Activated T-helper 17 cell treated with anti-CD3 and anti-CD28 coated beads, Interleukin-2, amount 50 U/mL, for 72 hours (primary cell): ENCODE data around the gene ZNF608. TPM values are rescaled to one million over a fixed set of nuclear protein-coding genes. Genes with fewer than 3 reads are reported as not detected.

Source experiments
- ATAC-seq: fragments of 150-1000 bp; cut with Tn5 transposase; replicated peaks from 2 replicates; pipeline ENCODE4 v1.10.0; 2021; ENCODE audit warnings: mild to moderate bottlenecking, moderate library complexity
- H3K27ac Mint-ChIP-seq: one replicate; pipeline ENCODE4 v1.8.0; 2022; ENCODE audit warnings: mixed read lengths
- H3K27me3 Mint-ChIP-seq: one replicate; pipeline ENCODE4 v1.8.0; 2022; ENCODE audit warnings: mixed read lengths
- H3K36me3 Mint-ChIP-seq: one replicate; pipeline ENCODE4 v1.8.0; 2022; ENCODE audit warnings: low read depth, mild to moderate bottlenecking, mixed read lengths
- H3K4me1 Mint-ChIP-seq: one replicate; pipeline ENCODE4 v1.8.0; 2022; ENCODE audit warnings: mixed read lengths
- H3K4me3 Mint-ChIP-seq: one replicate; pipeline ENCODE4 v1.8.0; 2022; ENCODE audit warnings: mild to moderate bottlenecking, mixed read lengths
- H3K9me3 Mint-ChIP-seq: one replicate; pipeline ENCODE4 v1.8.0; 2022; ENCODE audit warnings: mixed read lengths
- total RNA-seq, 2 donors: library from RNA; stranded (reverse); gene quantifications; one replicate each; pipeline ENCODE4 v1.2.3, GENCODE V29; 2022

The ZNF608 gene
- total RNA-seq, 2 donors from 2014 or later: not detected

DNA sequence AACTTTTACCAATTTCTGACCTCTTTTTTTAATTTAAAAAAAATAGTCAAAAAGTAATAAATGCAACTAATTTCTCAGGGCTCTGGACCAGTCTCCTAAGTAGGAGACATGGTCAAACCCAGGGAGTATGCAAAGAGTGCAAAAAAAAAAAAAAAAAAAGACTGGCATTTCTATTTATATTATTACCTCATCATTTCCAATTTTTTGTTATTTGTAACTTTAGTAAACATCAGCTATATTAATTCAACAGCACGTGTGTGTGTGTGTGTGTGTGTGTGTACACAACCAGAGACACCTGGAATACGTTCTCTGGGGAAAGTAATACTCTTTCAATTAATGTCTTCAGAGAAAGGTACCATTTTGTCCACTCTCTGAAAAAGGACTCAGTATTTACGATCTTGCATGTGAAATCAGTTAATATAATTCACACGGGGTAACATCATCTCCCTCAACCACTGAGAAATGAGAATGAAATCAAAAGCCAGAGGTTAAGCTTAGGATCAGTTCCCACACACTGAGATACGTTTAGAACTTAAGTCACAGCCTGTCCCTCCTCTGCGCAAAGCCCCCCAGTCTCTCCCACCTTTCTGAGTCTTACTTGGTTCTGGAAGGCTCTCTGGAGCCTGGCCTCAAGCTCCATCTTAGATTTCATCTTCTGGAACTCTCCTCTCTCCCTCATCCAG is 21.9 kb downstream of the ZNF608 start:
- H3K4me3 Mint-ChIP-seq: no peak overlapping the region
- no peaks in the 10 kb centered on the region for H3K36me3 Mint-ChIP-seq
- H3K4me1 Mint-ChIP-seq: no peaks in the 10 kb centered on the region
- H3K27me3 Mint-ChIP-seq: peaks cover 4% of the 10 kb centered on the region
- ATAC-seq: no peak
- no peak overlapping the region for H3K27ac Mint-ChIP-seq
- peaks cover 5% of the 10 kb centered on the region for H3K9me3 Mint-ChIP-seq

DNA sequence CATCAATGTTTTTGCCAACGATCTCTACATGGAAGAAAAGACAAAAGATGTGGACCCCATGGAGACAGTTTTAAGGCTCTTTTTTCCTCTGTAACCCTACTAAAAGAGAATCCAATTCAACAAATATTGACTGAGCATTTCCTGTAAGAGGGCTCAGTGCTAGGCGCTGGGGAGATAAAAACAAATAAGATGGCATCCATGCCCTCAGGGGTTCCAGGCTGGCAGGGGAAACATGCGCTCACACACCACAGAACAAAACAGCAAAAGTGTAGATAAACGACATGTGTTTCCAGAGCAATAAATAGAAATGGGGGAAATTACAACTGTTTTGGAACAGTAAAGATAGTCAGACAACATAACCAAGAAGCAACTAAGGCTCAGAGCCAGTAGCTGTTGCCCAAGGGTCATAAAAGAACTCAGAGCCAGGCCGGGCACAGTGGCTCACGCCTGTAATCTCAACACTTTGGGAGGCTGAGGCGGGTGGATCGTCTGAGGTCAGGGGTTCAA is 25.2 kb downstream of the ZNF608 start:
- no peak overlapping the region for H3K4me3 Mint-ChIP-seq
- no peaks in the 10 kb centered on the region for H3K36me3 Mint-ChIP-seq
- no peak overlapping the region for H3K27ac Mint-ChIP-seq
- ATAC-seq: no peak
- peaks cover 5% of the 10 kb centered on the region for H3K9me3 Mint-ChIP-seq
- H3K4me1 Mint-ChIP-seq: no peaks in the 10 kb centered on the region
- peaks cover 4% of the 10 kb centered on the region for H3K27me3 Mint-ChIP-seq

DNA sequence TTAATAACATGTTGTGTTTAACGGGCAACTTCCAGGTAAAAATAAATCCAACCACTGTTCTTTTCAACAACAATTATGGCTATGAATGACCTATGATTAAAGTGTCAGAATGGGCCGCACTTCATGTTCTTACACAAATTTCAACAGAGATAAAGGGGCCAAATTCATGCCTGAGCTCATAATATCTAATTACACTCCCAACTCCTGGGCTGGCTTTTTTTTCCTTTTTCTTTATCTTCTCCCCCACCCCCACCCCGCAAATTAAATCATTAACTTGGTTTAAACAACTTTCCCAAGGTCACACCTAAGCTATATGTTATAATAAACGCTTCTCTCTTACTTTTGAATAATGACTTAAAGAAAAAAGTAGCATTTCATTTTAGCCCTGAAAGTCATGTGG is 25.8 kb downstream of the ZNF608 start:
- ATAC-seq: no peak
- H3K36me3 Mint-ChIP-seq: no peaks in the 10 kb centered on the region
- peaks cover 4% of the 10 kb centered on the region for H3K27me3 Mint-ChIP-seq
- H3K4me3 Mint-ChIP-seq: no peak overlapping the region
- H3K4me1 Mint-ChIP-seq: no peaks in the 10 kb centered on the region
- peaks cover 5% of the 10 kb centered on the region for H3K9me3 Mint-ChIP-seq
- no peak overlapping the region for H3K27ac Mint-ChIP-seq

GRCh38 chr5:124719113-124719967 is 27.1 kb downstream of the ZNF608 start:
- Mint-ChIP-seq H3K36me3 (no peaks in the 10 kb centered on the region), H3K4me3 (no peak overlapping the region), H3K27me3 (no peaks in the 10 kb centered on the region), H3K4me1 (no peaks in the 10 kb centered on the region), H3K27ac (no peak overlapping the region), H3K9me3 (peaks cover 5% of the 10 kb centered on the region)
- ATAC-seq: no peak

GRCh38 chr5:124718380-124718789 is 28.1 kb downstream of the ZNF608 start:
- no peak for ATAC-seq

DNA sequence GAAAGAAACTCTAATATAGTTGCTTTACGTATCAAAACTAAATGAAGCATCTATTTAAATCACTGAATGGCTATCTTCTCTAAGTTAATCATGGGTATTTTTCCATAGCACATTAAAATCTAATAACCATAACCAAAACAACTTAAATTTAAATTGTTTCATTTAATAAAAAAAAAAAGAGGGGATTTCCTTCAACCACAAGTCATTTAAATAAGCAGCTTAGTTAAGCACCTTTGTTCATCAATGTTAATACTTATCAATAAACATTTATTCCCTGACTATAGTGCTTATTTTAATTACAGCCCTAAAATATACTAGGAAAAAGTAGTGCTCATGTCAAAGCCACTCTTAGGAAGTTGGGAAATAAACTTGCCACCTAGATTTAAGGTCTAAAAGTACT is 30.3 kb downstream of the ZNF608 start:
- no peak for ATAC-seq
- Mint-ChIP-seq H3K27ac (no peak overlapping the region), H3K9me3 (peaks cover 11% of the 10 kb centered on the region), H3K36me3 (no peaks in the 10 kb centered on the region), H3K4me3 (no peak overlapping the region), H3K27me3 (peaks cover 7% of the 10 kb centered on the region), H3K4me1 (no peaks in the 10 kb centered on the region)

More at GRCh38 chr5:124718380-124718789, 28.1 kb downstream of the ZNF608 start:
- no peaks in the 10 kb centered on the region for H3K4me1 Mint-ChIP-seq
- H3K4me3 Mint-ChIP-seq: no peak overlapping the region
- H3K36me3 Mint-ChIP-seq: no peaks in the 10 kb centered on the region
- H3K27me3 Mint-ChIP-seq: no peaks in the 10 kb centered on the region
- no peak overlapping the region for H3K27ac Mint-ChIP-seq
- H3K9me3 Mint-ChIP-seq: peaks cover 5% of the 10 kb centered on the region

DNA sequence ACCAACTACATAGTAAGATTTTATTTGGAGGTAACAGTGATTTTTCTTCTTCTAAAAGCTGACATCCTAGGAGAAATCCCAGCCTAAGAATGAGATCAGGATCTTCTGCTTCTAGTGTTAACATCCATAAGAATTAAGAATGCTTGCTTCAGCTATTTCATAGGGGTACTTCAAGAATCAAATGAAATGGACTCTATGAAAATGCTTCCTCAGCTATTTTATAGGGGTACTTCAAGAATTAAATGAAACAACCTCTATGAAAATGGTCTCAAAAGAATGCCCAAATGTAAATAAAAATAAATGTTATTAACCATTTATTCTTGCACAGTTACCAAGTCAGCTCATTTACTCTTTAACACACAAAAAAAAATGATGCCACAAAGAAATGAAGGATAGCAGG is 31.5 kb downstream of the ZNF608 start:
- ATAC-seq: no peak
- no peaks in the 10 kb centered on the region for H3K4me1 Mint-ChIP-seq
- no peak overlapping the region for H3K4me3 Mint-ChIP-seq
- no peak overlapping the region for H3K27ac Mint-ChIP-seq
- peaks cover 9% of the 10 kb centered on the region for H3K27me3 Mint-ChIP-seq
- H3K36me3 Mint-ChIP-seq: no peaks in the 10 kb centered on the region
- H3K9me3 Mint-ChIP-seq: peaks cover 8% of the 10 kb centered on the region

DNA sequence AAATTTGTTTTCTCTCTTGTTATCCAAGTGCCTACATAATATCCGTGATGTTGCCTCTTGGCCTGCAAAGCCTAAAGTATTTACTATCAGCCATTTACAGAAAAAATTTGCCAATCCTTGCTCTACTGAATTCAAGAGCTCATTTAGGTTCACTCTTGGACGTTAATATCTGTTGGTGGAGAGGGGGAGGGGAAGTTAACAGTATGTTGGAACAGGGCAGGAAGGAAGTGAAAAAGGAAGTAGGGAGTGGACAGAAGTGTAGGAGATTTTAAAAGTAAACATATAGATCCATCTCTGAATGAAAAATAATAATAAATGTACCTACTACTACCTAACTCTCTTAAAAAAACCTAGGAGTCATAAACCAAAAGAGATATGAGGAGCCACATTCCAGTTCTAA is 32.8 kb downstream of the ZNF608 start:
- Mint-ChIP-seq H3K27ac (no peak overlapping the region), H3K9me3 (peaks cover 8% of the 10 kb centered on the region), H3K4me3 (no peak overlapping the region), H3K4me1 (no peaks in the 10 kb centered on the region), H3K36me3 (no peaks in the 10 kb centered on the region), H3K27me3 (peaks cover 9% of the 10 kb centered on the region)
- ATAC-seq: no peak

- Mint-ChIP-seq H3K4me3 (no peak overlapping the region), H3K36me3 (no peaks in the 10 kb centered on the region), H3K27ac (no peak overlapping the region), H3K9me3 (peaks cover 8% of the 10 kb centered on the region), H3K27me3 (peaks cover 9% of the 10 kb centered on the region), H3K4me1 (no peaks in the 10 kb centered on the region)
- no peak for ATAC-seq
Observed at GRCh38 chr5:124712731-124713305, 33.6 kb downstream of the ZNF608 start.

DNA sequence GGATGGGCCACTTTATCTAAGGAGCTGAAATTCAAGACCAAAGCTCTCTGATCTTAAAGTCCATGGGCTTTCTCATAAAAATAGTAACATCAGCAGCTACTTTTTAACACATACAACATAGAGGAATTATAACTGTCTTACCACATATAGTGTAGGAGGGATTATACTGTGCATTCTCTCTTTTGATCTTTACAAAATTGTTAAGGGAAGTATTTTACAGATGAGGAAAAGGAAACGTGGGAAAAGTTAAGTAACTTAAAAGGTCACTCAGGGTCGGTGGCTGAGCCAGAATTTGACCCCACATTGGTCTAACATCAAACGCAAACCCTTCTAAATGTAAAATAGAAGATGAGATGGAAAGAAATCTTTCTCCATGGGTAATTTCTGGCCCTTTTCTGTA is 38.4 kb downstream of the ZNF608 start:
- no peaks in the 10 kb centered on the region for H3K36me3 Mint-ChIP-seq
- no peak overlapping the region for H3K4me3 Mint-ChIP-seq
- H3K27me3 Mint-ChIP-seq: peaks cover 9% of the 10 kb centered on the region
- H3K9me3 Mint-ChIP-seq: peaks cover 8% of the 10 kb centered on the region
- H3K4me1 Mint-ChIP-seq: no peaks in the 10 kb centered on the region
- ATAC-seq: no peak
- H3K27ac Mint-ChIP-seq: no peak overlapping the region

DNA sequence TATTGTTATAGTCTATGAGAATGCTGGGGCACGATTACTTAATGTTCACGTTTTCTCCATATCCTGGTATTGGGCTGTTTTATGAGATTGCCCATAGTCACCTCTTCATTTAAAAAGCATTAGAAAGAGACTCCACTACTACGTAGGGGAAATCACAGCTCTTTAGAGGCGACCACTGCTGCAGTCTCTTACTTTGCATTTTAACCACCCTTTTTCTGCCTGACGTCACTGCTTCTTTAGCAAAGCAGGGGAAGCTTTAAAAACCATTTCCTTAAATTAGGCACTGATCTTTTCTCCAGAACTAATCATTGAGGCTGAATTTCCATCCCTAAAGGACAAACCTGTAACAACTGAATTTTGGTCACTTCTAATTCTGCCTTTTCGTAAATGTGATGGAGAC is 38.9 kb downstream of the ZNF608 start:
- no peak for ATAC-seq
- H3K27me3 Mint-ChIP-seq: peaks cover 9% of the 10 kb centered on the region
- H3K4me3 Mint-ChIP-seq: no peak overlapping the region
- no peaks in the 10 kb centered on the region for H3K4me1 Mint-ChIP-seq
- H3K36me3 Mint-ChIP-seq: no peaks in the 10 kb centered on the region
- H3K9me3 Mint-ChIP-seq: peaks cover 8% of the 10 kb centered on the region
- H3K27ac Mint-ChIP-seq: no peak overlapping the region

DNA sequence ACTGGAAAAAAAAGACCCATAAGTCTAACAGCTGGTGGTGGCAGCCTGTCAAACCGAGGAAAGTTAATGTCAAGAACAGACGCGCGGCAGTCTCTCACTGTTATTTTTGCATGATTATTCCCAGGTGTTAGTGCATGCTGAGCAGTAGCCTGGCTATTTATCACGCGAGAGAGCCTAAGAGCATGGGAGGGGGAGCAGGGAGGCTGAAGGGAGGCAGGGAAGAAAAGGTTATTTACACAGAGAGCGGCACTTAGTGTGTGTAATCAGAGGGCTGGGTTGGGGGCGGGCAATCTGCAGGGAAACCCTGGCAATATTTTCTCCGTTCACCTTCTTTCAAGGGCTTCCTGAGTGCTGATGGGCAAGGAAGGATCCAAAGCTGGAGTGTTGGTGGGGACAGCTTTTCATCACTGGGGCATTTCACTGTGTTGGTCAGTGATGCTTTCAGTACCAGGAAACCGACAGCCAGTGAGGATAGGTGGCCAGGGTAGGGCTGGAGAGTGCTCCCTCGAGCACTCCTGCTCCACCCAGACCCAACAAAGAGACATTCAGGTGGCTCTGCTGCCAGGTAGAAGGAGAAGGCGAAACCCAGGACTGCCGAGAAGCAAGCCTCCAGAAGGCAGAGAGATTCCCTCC is 39.6 kb downstream of the ZNF608 start:
- peaks cover 8% of the 10 kb centered on the region for H3K27me3 Mint-ChIP-seq
- H3K4me1 Mint-ChIP-seq: no peaks in the 10 kb centered on the region
- peaks cover 6% of the 10 kb centered on the region for H3K9me3 Mint-ChIP-seq
- no peak overlapping the region for H3K27ac Mint-ChIP-seq
- ATAC-seq: no peak
- no peak overlapping the region for H3K4me3 Mint-ChIP-seq
- no peaks in the 10 kb centered on the region for H3K36me3 Mint-ChIP-seq

DNA sequence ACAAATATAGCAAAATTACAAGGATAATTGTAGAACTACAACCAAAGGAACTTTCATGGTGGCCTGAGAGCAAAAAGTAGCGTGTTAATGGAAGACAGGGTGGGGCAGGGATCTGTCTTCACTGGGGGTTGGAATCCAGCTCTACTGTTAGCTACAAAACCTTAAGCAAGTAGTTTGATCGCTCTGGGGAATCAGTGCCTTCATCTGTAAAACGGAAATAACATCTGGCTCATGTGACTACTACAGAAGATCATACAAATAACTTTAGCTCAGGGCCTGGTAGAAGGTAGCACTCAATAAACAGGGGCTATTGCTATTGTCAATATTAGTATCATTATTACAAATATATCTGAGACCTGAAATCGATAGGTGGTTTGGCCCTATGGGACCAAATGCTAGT is 40.4 kb downstream of the ZNF608 start:
- Mint-ChIP-seq H3K4me3 (no peak overlapping the region), H3K4me1 (no peaks in the 10 kb centered on the region), H3K27me3 (peaks cover under 1% of the 10 kb centered on the region), H3K9me3 (no peaks in the 10 kb centered on the region), H3K27ac (no peak overlapping the region), H3K36me3 (no peaks in the 10 kb centered on the region)
- no peak for ATAC-seq

DNA sequence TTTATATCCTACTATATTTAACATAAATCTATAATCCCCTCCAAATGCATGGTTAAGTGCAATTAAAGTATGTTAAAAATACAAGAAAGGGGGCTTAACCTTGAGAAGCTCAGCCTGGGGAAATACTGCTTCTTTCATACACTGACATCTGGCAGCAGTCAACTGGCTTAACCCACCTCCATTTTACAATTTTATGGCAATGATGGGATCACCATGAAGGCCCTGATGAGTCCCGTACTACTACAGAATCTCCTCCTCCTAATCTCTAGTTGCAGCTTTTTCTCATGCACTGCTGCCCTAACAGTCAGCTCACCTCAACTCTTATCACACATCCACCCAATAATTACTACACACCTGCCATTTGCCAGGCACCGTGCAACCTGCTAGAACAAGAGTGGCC is 40.9 kb downstream of the ZNF608 start:
- Mint-ChIP-seq H3K9me3 (no peaks in the 10 kb centered on the region), H3K4me1 (no peaks in the 10 kb centered on the region), H3K27me3 (no peaks in the 10 kb centered on the region), H3K27ac (no peak overlapping the region), H3K36me3 (no peaks in the 10 kb centered on the region), H3K4me3 (no peak overlapping the region)
- no peak for ATAC-seq
